BJ (cell line): ENCODE data around the gene GNG4. TPM values are rescaled to one million over a fixed set of nuclear protein-coding genes. Genes with fewer than 3 reads are reported as not detected.
"Not testable (repeated sequence)": the region's sequence is repeated elsewhere in the genome, so short reads cannot be mapped to it uniquely, and the experiment has no call there.

Source experiments
- CTCF ChIA-PET: fragments of 350-600 bp; formaldehyde crosslinking; extraction: SDS; loops from one replicate; lab custom pipeline; 2021; ENCODE audit warnings: antibody characterized with exemption, inconsistent platforms; lab: Yijun Ruan, JAX
- POLR2A ChIA-PET: fragments of 300-600 bp; sonication (Branson Sonifier 250); formaldehyde crosslinking; extraction: SDS; loops from one replicate; lab custom pipeline; 2021; ENCODE audit warnings: antibody characterized with exemption; lab: Charles Lee
- DNase-seq: peaks from one replicate; pipeline ENCODE4 v3.0.0-alpha.2; 2011; ENCODE audit warnings: low read depth
- H3K27me3 ChIP-seq: 2 replicates; pipeline ENCODE4 v1.6.0; 2011; ENCODE audit warnings: low read length; ENCODE audit not compliant: control insufficient read depth, insufficient read depth
- H3K36me3 ChIP-seq: 2 replicates; pipeline ENCODE4 v1.5.1; 2011; ENCODE audit warnings: low read length; ENCODE audit not compliant: control insufficient read depth, insufficient read depth
- H3K4me3 ChIP-seq: 2 replicates; pipeline ENCODE4 v1.5.1; 2011; ENCODE audit warnings: low read depth, mild to moderate bottlenecking, control low read depth, low read length
- polyA plus RNA-seq: library from polyadenylated mRNA; depleted of rRNA; stranded (reverse); fragments of >200 nt; gene quantifications from 2 replicates; pipeline ENCODE4 v1.2.3, GENCODE V29; 2011
- TF ChIP-seq, protein P1 (sequence below): IDR thresholded peaks from 2 replicates; pipeline ENCODE4 v1.5.1; 2011; ENCODE audit warnings: low read depth, mild to moderate bottlenecking, control low read depth, inconsistent platforms, low read length, moderate library complexity; ENCODE audit not compliant: insufficient read depth

GNG4 gene
- polyA plus RNA-seq, 1 experiment = 0.09 TPM

- TF ChIP-seq, protein P1, sequence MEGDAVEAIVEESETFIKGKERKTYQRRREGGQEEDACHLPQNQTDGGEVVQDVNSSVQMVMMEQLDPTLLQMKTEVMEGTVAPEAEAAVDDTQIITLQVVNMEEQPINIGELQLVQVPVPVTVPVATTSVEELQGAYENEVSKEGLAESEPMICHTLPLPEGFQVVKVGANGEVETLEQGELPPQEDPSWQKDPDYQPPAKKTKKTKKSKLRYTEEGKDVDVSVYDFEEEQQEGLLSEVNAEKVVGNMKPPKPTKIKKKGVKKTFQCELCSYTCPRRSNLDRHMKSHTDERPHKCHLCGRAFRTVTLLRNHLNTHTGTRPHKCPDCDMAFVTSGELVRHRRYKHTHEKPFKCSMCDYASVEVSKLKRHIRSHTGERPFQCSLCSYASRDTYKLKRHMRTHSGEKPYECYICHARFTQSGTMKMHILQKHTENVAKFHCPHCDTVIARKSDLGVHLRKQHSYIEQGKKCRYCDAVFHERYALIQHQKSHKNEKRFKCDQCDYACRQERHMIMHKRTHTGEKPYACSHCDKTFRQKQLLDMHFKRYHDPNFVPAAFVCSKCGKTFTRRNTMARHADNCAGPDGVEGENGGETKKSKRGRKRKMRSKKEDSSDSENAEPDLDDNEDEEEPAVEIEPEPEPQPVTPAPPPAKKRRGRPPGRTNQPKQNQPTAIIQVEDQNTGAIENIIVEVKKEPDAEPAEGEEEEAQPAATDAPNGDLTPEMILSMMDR = no peak
- no peaks in the 10 kb centered on the region for H3K36me3 ChIP-seq
- POLR2A ChIA-PET = no interaction called here
- no peak for DNase-seq
- no peak overlapping the region for H3K4me3 ChIP-seq
- CTCF ChIA-PET = no interaction called here
- peaks cover 1% of the 10 kb centered on the region for H3K27me3 ChIP-seq
These were observed 24.8 kb downstream of the GNG4 start for GRCh38 chr1:235624721-235625333.

GRCh38 chr1:235622936-235623779 lies 26.4 kb downstream of the GNG4 start:
- Histone ChIP-seq H3K27me3 (peaks cover 1% of the 10 kb centered on the region), H3K4me3 (no peak overlapping the region), H3K36me3 (no peaks in the 10 kb centered on the region)
- ChIA-PET POLR2A (interaction anchor here (0.6 kb wide), 1 partner anchor 173 kb away, joined by 6 read pairs; no protein-coding TSS in a partner anchor), CTCF (interaction anchor here (1.3 kb wide), 1 partner anchor 22 kb away, joined by 4 read pairs; no protein-coding TSS in a partner anchor)
- TF ChIP-seq, protein P1 = no peak
- no peak for DNase-seq

- H3K4me3 ChIP-seq, H3K36me3 ChIP-seq, POLR2A ChIA-PET, H3K27me3 ChIP-seq, DNase-seq: not testable (repeated sequence)
- CTCF ChIA-PET = interaction anchor here (1.3 kb wide), 1 partner anchor 10 kb away, joined by 3 read pairs; no protein-coding TSS in a partner anchor
These were observed 30.4 kb downstream of the GNG4 start for GRCh38 chr1:235619149-235619548.

DNA sequence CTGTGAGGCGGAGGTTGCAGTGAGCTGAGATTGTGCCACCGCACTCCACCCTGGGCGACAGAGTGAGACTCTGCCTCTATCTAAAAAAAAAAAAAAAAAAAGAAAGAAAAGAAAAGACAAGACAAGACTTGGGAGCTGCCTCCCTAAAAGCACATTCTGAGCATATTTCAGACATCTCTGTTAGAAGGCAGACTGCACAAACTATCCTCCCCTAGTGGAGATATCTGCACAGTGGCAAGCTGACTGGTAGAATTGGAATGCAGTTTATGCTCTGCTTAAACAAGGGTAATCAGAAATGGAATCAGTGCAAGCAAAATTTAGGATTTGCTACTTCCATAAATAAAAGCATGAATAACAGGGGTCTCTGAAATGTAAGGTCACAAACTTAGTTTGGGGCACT lies 31.8 kb downstream of the GNG4 start:
- CTCF ChIA-PET = interaction anchor here (0.8 to 1.2 kb wide), 5 partner anchors 16 to 109 kb away, joined by 3 to 6 read pairs (median 4); no protein-coding TSS in a partner anchor
- no peak for DNase-seq
- Histone ChIP-seq H3K27me3 (peaks cover 2% of the 10 kb centered on the region; the same call in 1 of the 2 replicates), H3K4me3 (no peak overlapping the region), H3K36me3 (no peaks in the 10 kb centered on the region)
- TF ChIP-seq, protein P1 = peak; percentile 79
- POLR2A ChIA-PET = interaction anchor here (0.6 kb wide), 1 partner anchor 220 kb away, joined by 3 read pairs; no protein-coding TSS in a partner anchor

DNA sequence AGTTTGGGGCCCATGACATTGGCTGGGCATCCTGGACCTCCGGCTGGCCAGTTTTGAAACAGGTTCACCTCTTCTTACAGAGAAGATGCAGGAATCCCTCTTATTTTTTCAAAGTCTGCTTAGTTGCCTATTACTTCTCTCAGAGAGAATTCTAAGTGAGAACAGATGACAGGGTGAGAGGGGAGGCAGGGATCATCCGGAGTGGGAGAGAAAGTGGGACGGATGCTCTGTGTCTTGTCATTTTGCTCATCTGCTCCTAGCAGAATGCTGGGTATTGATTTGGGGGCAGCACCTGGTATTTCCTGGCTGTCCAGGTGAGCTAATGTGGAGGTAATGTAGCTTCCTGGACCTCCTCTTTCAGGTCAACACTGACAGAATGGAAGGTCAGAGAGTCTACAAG lies 32.4 kb downstream of the GNG4 start:
- H3K36me3 ChIP-seq = no peaks in the 10 kb centered on the region
- POLR2A ChIA-PET = no interaction called here
- TF ChIP-seq, protein P1 = no peak
- no peak for DNase-seq
- H3K27me3 ChIP-seq = peaks cover 2% of the 10 kb centered on the region; the same call in 1 of the 2 replicates
- H3K4me3 ChIP-seq = no peak overlapping the region
- CTCF ChIA-PET = interaction anchor here (1.1 to 1.2 kb wide), 3 partner anchors 15 to 18 kb away, joined by 3 to 6 read pairs (median 4); no protein-coding TSS in a partner anchor
